ENCODE data around the gene D2HGDH.

The D2HGDH gene

DNA sequence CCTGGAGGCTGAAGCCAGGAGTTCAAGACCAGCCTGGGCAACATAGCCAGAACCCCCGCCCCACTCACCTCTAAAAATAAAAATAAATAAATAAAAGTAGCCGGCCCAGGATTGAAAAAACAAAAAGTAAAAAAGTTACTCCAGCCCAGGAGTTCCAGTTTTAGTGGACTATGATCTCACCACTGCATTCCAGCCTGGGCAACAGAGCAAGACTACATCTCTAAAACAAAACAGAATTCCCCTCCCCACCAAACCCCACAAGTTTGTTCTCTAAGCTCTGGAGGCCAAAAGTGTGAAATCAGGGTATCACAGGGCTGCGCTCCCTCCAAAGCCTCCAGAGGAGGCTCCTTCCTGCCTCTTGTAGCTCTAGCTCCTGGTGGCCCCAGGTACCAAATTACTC is 1.7 kb downstream of the D2HGDH start:
- Histone ChIP-seq H3K9me3 (ENCODE audit: insufficient read depth, low read length, severe bottlenecking) (no peaks in the 10 kb centered on the region), H3K27ac (ENCODE audit: low read length) (no peak overlapping the region), H3K4me2 (ENCODE audit: insufficient read depth, low read length) (peak overlapping the region; percentile 98; the same call in 1 of the 2 replicates), H3K79me2 (ENCODE audit: insufficient read depth, low read length) (peaks cover 24% of the 10 kb centered on the region), H3K36me3 (ENCODE audit: insufficient read depth, low read length) (peaks cover 18% of the 10 kb centered on the region), H2AFZ (ENCODE audit: low read depth, low read length) (no peak overlapping the region), H3K4me1 (ENCODE audit: insufficient read depth, low read length) (peaks cover 17% of the 10 kb centered on the region), H3K4me3 (ENCODE audit: low read depth in 1 of 2, low read length in 2 of 2) (no peak overlapping the region), H3K27me3 (ENCODE audit: insufficient read depth, low read length, poor library complexity) (no peaks in the 10 kb centered on the region), H4K20me1 (ENCODE audit: insufficient read depth, low read length) (peaks cover 23% of the 10 kb centered on the region; the same call in 1 of the 2 replicates), H3K9ac (ENCODE audit: low read depth, low read length) (no peak overlapping the region)
- ATAC-seq (ENCODE audit: insufficient read depth, low read depth) (no peak), DNase-seq (no peak)
- TF ChIP-seq, protein P1, sequence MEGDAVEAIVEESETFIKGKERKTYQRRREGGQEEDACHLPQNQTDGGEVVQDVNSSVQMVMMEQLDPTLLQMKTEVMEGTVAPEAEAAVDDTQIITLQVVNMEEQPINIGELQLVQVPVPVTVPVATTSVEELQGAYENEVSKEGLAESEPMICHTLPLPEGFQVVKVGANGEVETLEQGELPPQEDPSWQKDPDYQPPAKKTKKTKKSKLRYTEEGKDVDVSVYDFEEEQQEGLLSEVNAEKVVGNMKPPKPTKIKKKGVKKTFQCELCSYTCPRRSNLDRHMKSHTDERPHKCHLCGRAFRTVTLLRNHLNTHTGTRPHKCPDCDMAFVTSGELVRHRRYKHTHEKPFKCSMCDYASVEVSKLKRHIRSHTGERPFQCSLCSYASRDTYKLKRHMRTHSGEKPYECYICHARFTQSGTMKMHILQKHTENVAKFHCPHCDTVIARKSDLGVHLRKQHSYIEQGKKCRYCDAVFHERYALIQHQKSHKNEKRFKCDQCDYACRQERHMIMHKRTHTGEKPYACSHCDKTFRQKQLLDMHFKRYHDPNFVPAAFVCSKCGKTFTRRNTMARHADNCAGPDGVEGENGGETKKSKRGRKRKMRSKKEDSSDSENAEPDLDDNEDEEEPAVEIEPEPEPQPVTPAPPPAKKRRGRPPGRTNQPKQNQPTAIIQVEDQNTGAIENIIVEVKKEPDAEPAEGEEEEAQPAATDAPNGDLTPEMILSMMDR (IDR thresholded peaks at IDR 0.05; ENCODE audit: borderline replicate concordance, extremely low read depth, low read length, poor library complexity, severe bottlenecking), result no peak
- no peak for TF ChIP-seq EZH2 (IDR thresholded peaks at IDR 0.05; ENCODE audit: borderline replicate concordance, low read depth, low read length, severe bottlenecking)

DNA sequence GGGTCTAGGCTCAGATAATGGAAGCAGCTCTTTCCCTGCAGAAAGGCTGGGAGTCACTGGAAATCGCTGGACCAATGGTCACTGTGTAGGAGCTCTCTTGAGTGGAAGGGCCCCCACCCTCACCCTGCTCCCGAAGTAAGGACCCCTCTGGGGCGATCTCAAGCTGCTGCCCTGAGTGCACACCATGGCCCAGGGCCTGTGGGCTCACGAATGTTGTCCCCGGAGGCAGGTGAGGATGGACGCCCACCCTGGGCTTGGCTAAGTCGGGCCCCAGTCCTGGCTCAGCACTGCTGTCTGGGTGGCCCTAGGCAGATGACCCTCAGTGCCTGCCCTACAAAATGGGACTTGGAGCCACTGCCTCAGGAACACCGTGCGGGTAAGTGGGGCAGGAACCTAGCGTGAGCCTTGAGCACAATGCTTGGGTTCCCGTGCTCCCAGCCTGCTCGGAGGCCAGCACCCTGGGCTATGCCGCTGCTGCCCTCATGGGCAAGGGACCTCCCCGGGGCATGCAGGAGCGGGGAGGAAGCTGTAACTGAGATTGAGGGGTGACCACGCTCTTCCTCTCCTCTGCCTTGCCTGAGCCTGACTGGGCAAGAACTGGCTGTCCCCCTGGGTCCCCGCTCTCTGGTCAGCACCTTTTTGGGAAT is 3.7 kb downstream of the D2HGDH start:
- H3K9me3 ChIP-seq (ENCODE audit: insufficient read depth, low read length, severe bottlenecking), result no peaks in the 10 kb centered on the region
- H3K4me1 ChIP-seq (ENCODE audit: insufficient read depth, low read length), result peaks cover 17% of the 10 kb centered on the region
- no peak overlapping the region for H3K4me3 ChIP-seq (ENCODE audit: low read depth in 1 of 2, low read length in 2 of 2)
- DNase-seq (no peak), ATAC-seq (ENCODE audit: insufficient read depth, low read depth) (no peak)
- H3K36me3 ChIP-seq (ENCODE audit: insufficient read depth, low read length), result peaks cover 30% of the 10 kb centered on the region
- H4K20me1 ChIP-seq (ENCODE audit: insufficient read depth, low read length), result peaks cover 30% of the 10 kb centered on the region; the same call in 1 of the 2 replicates
- no peak overlapping the region for H2AFZ ChIP-seq (ENCODE audit: low read depth, low read length)
- no peak overlapping the region; the same call in 1 of the 2 replicates for H3K27ac ChIP-seq (ENCODE audit: low read length)
- H3K4me2 ChIP-seq (ENCODE audit: insufficient read depth, low read length), result no peak overlapping the region
- H3K79me2 ChIP-seq (ENCODE audit: insufficient read depth, low read length), result peaks cover 24% of the 10 kb centered on the region
- H3K27me3 ChIP-seq (ENCODE audit: insufficient read depth, low read length, poor library complexity), result no peaks in the 10 kb centered on the region
- no peak overlapping the region for H3K9ac ChIP-seq (ENCODE audit: low read depth, low read length)
- TF ChIP-seq, protein P1 (IDR thresholded peaks at IDR 0.05; ENCODE audit: borderline replicate concordance, extremely low read depth, low read length, poor library complexity, severe bottlenecking), result no peak
- TF ChIP-seq EZH2 (IDR thresholded peaks at IDR 0.05; ENCODE audit: borderline replicate concordance, low read depth, low read length, severe bottlenecking), result no peak

DNA sequence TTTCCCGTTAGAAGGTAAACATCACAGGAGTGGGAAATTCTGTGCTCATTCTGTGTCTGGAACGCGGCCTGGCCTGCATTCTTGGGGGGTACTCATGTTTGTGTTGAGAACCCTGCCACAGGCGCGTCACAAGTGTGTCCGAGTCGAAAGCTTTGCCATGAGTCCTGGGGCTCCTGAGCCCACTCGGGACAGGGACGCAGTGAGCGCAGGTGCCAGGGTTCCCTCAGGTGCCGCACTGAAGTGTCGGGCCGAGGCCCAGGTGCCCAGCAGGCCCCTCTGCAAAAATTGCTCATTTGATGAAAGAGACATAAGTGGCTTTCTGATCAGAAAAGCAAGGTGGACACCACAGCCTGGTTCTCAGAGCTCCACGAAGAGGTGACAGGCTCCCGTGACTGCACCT is 4.7 kb downstream of the D2HGDH start:
- ATAC-seq (ENCODE audit: insufficient read depth, low read depth) (no peak), DNase-seq (no peak)
- peaks cover 30% of the 10 kb centered on the region; the same call in 1 of the 2 replicates for H4K20me1 ChIP-seq (ENCODE audit: insufficient read depth, low read length)
- no peak overlapping the region for H3K4me3 ChIP-seq (ENCODE audit: low read depth in 1 of 2, low read length in 2 of 2)
- H3K79me2 ChIP-seq (ENCODE audit: insufficient read depth, low read length), result peaks cover 24% of the 10 kb centered on the region
- H3K9me3 ChIP-seq (ENCODE audit: insufficient read depth, low read length, severe bottlenecking), result no peaks in the 10 kb centered on the region
- H3K27ac ChIP-seq (ENCODE audit: low read length), result no peak overlapping the region
- H3K27me3 ChIP-seq (ENCODE audit: insufficient read depth, low read length, poor library complexity), result no peaks in the 10 kb centered on the region
- peaks cover 40% of the 10 kb centered on the region for H3K36me3 ChIP-seq (ENCODE audit: insufficient read depth, low read length)
- TF ChIP-seq EZH2 (IDR thresholded peaks at IDR 0.05; ENCODE audit: borderline replicate concordance, low read depth, low read length, severe bottlenecking), result no peak
- TF ChIP-seq, protein P1 (IDR thresholded peaks at IDR 0.05; ENCODE audit: borderline replicate concordance, extremely low read depth, low read length, poor library complexity, severe bottlenecking), result no peak
- H3K4me2 ChIP-seq (ENCODE audit: insufficient read depth, low read length), result no peak overlapping the region
- H2AFZ ChIP-seq (ENCODE audit: low read depth, low read length), result no peak overlapping the region
- no peak overlapping the region for H3K9ac ChIP-seq (ENCODE audit: low read depth, low read length)
- peaks cover 10% of the 10 kb centered on the region for H3K4me1 ChIP-seq (ENCODE audit: insufficient read depth, low read length)
